RWPE1 (cell line): ENCODE measurements around the gene PMP22.

Source experiments
- CTCF ChIA-PET: fragments of 350-600 bp; sonication (Branson Sonifier 250); formaldehyde crosslinking; extraction: SDS; loops from one replicate; lab custom pipeline; 2021; lab: Yijun Ruan, JAX
- POLR2A ChIA-PET: fragments of 400-600 bp; formaldehyde crosslinking; extraction: SDS; loops from one replicate; lab custom pipeline; 2020; ENCODE audit warnings: antibody characterized with exemption; ENCODE audit not compliant: low non-redundant PET; lab: Yijun Ruan, JAX
- DNase-seq: peaks from one replicate; pipeline ENCODE4 v3.0.0; 2012; ENCODE audit warnings: low spot score
- H3K27ac ChIP-seq: fragments of 450-650 bp; 2 replicates; pipeline ENCODE4 v1.5.1; 2017
- TF ChIP-seq, protein P1 (sequence below): fragments of 450-650 bp; conservative IDR thresholded peaks from 2 replicates; pipeline ENCODE4 v1.5.1; 2017; ENCODE audit warnings: low read depth, mild to moderate bottlenecking

PMP22 gene

DNA sequence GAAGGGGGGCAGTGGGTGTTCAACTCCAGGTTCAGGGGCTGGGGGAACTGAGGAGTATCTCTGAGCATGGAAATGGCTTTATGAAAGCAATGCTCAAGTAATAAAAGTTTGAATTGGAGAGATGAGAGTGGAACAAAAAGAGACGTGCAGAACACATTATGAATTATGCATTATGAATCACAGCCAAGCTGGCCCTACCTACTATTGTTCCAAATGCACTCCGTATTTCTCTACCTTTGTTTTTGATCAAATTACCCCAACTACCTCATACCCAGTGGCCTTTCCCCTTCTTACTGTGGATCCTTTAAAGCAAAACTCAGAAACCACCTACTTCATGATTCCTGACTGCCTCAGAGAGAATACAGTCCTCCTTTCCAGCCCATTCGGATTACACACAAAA is 38.1 kb upstream of the PMP22 start:
- POLR2A ChIA-PET = no interaction called here
- CTCF ChIA-PET = no interaction called here
- TF ChIP-seq, protein P1, sequence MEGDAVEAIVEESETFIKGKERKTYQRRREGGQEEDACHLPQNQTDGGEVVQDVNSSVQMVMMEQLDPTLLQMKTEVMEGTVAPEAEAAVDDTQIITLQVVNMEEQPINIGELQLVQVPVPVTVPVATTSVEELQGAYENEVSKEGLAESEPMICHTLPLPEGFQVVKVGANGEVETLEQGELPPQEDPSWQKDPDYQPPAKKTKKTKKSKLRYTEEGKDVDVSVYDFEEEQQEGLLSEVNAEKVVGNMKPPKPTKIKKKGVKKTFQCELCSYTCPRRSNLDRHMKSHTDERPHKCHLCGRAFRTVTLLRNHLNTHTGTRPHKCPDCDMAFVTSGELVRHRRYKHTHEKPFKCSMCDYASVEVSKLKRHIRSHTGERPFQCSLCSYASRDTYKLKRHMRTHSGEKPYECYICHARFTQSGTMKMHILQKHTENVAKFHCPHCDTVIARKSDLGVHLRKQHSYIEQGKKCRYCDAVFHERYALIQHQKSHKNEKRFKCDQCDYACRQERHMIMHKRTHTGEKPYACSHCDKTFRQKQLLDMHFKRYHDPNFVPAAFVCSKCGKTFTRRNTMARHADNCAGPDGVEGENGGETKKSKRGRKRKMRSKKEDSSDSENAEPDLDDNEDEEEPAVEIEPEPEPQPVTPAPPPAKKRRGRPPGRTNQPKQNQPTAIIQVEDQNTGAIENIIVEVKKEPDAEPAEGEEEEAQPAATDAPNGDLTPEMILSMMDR = no peak
- no peak for DNase-seq
- H3K27ac ChIP-seq = no peak overlapping the region

DNA sequence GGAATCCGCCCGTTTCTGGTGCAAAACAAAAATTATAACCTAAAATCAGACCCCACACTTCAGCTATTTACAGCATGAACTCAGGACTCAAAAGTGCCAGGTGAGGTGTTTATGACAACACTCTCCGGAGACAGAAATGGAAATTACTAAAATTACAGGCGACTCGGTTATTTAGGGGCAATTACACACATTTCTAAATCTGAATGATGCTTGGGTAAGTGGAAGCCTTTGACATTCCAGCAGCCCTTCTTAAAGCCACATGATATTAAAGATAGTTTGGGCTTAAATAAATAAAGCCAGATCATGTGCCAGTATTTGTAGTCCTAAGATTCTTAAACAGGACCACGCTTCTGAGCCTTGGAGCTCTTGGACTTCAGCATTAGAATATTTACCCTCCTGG is 36.7 kb upstream of the PMP22 start:
- ChIA-PET POLR2A (no interaction called here), CTCF (no interaction called here)
- H3K27ac ChIP-seq = no peak overlapping the region
- TF ChIP-seq, protein P1 = no peak
- no peak for DNase-seq

DNA sequence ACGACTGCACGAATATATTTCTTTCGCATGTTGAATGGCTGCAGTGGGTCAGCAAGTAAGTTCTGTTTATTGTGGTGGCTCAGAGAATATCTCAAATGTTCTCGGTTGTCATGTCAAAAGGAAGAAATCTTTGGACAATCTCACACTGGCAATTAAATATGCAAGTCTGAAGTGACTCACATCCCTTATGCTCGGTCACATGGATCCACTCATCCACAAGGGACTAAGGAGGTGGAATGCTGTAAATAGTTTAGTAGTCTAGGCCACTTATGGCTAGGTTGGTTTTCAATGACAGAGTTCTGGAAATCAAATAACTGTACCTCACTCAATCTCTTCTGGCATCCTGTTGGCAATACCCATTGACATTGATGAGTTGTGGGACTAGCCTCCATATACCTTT is 33.0 kb upstream of the PMP22 start:
- TF ChIP-seq, protein P1 = no peak
- ChIA-PET CTCF (no interaction called here), POLR2A (no interaction called here)
- H3K27ac ChIP-seq = no peak overlapping the region
- DNase-seq = no peak

DNA sequence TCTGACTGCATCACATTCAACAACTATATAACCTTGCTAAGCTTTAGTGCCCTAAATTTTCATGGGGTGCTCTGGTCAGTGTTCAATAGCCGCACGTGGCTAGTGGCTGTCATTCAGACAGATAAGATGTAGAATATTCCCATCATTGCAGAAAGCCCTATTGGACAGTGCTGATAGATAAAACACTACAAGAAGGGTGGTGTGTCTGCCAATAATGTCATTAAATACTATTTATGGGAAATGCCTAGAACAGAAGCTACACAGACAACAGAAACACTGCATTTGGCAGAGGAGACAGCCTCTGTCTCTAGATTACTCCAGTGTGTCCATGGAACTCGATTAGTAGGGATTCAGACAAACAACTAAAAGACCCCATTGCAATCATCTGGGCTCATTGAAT is 28.4 kb upstream of the PMP22 start:
- POLR2A ChIA-PET = no interaction called here
- TF ChIP-seq, protein P1 = no peak
- DNase-seq = no peak
- CTCF ChIA-PET = no interaction called here
- H3K27ac ChIP-seq = no peak overlapping the region

DNA sequence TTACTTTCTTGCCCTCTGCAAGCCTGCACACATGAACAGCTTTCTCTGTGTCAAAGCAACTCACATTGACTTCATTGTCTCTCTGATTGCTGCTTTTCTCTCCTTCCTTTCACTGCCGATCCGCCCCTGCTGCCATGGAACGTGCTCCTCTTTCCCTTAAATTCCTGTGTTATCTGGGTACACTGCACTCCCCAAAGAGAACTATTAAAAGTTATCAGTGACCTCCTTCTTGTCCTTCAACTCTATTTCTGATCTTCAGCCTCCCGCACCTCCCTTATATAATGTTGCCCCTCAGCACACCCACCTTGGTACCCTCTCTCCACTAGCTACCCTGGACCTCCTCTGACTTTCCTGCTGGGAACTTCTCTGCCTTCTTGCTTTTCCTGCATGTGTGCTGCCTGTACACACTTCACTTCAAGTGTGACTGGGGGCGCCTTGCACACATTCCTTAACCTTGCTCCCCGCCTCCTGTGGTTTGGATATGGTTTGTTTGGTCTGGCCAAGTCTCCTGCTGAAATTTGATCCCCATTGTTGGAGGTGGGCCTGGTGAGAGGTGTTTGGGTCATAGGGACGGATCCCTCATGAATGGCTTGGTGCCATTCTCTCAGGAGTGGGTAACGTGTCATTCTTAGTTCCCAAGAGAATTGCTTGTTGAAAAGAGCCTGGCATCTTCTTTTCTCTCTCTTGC is 26.7 kb upstream of the PMP22 start:
- no peak for DNase-seq
- H3K27ac ChIP-seq = no peak overlapping the region
- POLR2A ChIA-PET = no interaction called here
- CTCF ChIA-PET = interaction anchor here (0.8 kb wide), 1 partner anchor 193 kb away, joined by 4 read pairs; no protein-coding TSS in a partner anchor
- TF ChIP-seq, protein P1 = no peak

DNA sequence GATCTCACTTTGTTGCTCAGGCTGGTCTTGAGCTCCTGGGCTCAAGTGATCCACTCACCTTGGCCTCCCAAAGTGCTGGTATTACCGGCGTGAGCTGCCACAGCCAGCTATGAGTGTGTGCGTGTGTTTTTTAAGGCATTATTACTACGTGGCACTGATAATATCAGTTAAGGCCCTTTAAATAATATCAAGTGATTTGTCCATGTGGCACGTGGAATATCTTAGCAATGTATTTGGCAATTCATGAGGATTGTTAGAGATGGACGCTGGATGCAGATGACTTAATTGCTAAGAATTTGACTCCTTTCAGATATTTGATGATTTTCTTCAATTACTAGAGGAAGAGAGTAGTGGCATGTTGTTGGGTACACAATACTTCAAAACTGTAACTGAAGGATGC is 25.5 kb upstream of the PMP22 start:
- H3K27ac ChIP-seq = no peak overlapping the region
- no peak for DNase-seq
- POLR2A ChIA-PET = no interaction called here
- CTCF ChIA-PET = no interaction called here
- TF ChIP-seq, protein P1 = no peak
